ENCODE results near the gene WIZ. TPM values are rescaled to one million over a fixed set of nuclear protein-coding genes. Genes with fewer than 3 reads are reported as not detected.

The WIZ gene
- total RNA-seq, 2 donors from 2014 or later: 16.1 to 111 TPM

- Histone ChIP-seq H3K9me3 (no peaks in the 10 kb centered on the region), H3K36me3 (replicated peaks in 1 of 2; ENCODE audit: insufficient read depth in 1 of 2, low read depth in 2 of 2) (no peaks in the 10 kb centered on the region), H3K4me3 (peak overlapping the region; percentile 50 to 65), H3K4me1 (peaks cover 21% of the 10 kb centered on the region), H3K27ac (peak overlapping the region; percentile 18 to 69 (median 59)), H3K27me3 (no peaks in the 10 kb centered on the region)
- WGBS, 2 donors: 7% methylated on average over 11 to 13 of the region's 43 CpGs
- TF ChIP-seq POLR2A (IDR thresholded peaks at IDR 0.05) (no peak), CTCF (IDR thresholded peaks at IDR 0.05) (no peak)
- ATAC-seq (no peak), DNase-seq (peak in 2 of 4 donors; percentile 31 to 39)
- intact Hi-C loops (cut with DNase I): no loop called here
Measured at GRCh38 chr19:15448778-15449619, 757 bp downstream of the WIZ start.

- Histone ChIP-seq H3K4me1 (peaks cover 16% of the 10 kb centered on the region), H3K27me3 (no peaks in the 10 kb centered on the region), H3K36me3 (replicated peaks in 1 of 2; ENCODE audit: insufficient read depth in 1 of 2, low read depth in 2 of 2) (no peaks in the 10 kb centered on the region), H3K9me3 (no peaks in the 10 kb centered on the region), H3K4me3 (no peak overlapping the region), H3K27ac (peak overlapping the region in 1 of 4 donors; percentile 69)
- ATAC-seq: no peak
- intact Hi-C loops (cut with DNase I): no loop called here
- peak in 1 of 4 donors; percentile 35 for DNase-seq
- whole genome bisulfite sequencing, 2 donors: 57 to 62% methylated on average over 13 to 16 of the region's 17 CpGs
- TF ChIP-seq POLR2A (IDR thresholded peaks at IDR 0.05): no peak
Measured at GRCh38 chr19:15448044-15448777, 1.5 kb downstream of the WIZ start.

DNA sequence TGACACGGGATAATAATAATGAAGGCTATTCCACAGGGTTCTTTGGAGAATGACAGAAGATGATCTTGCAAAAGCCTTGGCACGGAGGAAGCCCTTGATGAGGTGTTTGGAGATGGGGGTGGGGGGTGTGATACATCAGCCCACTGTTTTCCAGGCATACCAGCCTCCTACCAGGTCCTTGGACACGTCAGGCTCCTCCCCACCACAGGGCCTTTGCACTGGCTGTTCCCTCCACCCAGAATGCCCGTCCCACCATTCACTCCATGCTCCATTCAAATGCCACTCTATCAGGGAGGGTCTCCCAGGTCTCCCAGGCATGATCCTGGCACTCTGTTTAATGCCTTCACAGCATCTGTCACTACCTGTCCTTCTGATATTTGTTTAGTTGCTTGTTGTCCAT is 2.7 kb downstream of the WIZ start:
- H3K4me1 ChIP-seq: peaks cover 8% of the 10 kb centered on the region
- H3K27ac ChIP-seq: no peak overlapping the region
- no peaks in the 10 kb centered on the region for H3K36me3 ChIP-seq (replicated peaks in 1 of 2; ENCODE audit: insufficient read depth in 1 of 2, low read depth in 2 of 2)
- no peaks in the 10 kb centered on the region for H3K9me3 ChIP-seq
- no peaks in the 10 kb centered on the region for H3K27me3 ChIP-seq
- TF ChIP-seq CTCF (IDR thresholded peaks at IDR 0.05): no peak
- TF ChIP-seq POLR2A (IDR thresholded peaks at IDR 0.05): no peak
- DNase-seq (no peak), ATAC-seq (no peak)
- H3K4me3 ChIP-seq: no peak overlapping the region
- 70 to 84% methylated on average over 4 of the region's 4 CpGs for whole genome bisulfite sequencing, 2 donors
- intact Hi-C loops (cut with DNase I): no loop called here

DNA sequence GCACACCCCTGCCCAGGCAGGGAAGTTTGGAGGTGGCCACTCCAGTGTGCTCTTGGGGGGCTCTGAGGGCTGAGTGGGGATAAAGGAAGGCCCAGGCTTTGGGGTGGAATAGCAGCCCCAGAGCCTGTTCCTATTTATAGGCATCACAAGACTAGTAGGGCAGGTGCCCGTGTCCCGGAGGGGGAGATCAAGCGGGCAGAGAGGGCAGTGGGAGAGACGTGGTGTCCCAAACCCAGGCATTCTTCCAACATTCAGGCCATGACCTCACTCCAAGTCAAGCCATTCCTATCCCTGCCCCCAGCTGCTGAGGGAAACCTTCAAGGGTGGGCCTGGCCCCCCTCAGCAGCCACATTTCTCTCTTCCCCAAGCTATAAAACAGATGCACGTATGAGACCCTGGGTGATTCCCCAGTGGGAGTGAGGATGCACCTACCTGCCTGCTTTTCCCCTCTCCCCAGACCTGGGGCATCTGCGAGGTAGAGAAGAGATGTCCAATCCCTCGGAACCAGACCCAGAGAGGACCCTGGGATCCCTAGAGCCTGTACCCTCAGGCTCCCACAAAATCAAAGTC is 3.9 kb downstream of the WIZ start:
- TF ChIP-seq POLR2A (IDR thresholded peaks at IDR 0.05) (no peak), CTCF (IDR thresholded peaks at IDR 0.05) (no peak)
- intact Hi-C loops (cut with DNase I): no loop called here
- DNase-seq: peak in 1 of 4 donors; percentile 9
- WGBS, 2 donors: 50 to 62% methylated on average over 5 to 7 of the region's 7 CpGs
- Histone ChIP-seq H3K27me3 (no peaks in the 10 kb centered on the region), H3K4me3 (no peak overlapping the region), H3K36me3 (replicated peaks in 1 of 2; ENCODE audit: insufficient read depth in 1 of 2, low read depth in 2 of 2) (no peaks in the 10 kb centered on the region), H3K4me1 (peaks cover 8% of the 10 kb centered on the region), H3K27ac (no peak overlapping the region), H3K9me3 (no peaks in the 10 kb centered on the region)
- no peak for ATAC-seq

DNA sequence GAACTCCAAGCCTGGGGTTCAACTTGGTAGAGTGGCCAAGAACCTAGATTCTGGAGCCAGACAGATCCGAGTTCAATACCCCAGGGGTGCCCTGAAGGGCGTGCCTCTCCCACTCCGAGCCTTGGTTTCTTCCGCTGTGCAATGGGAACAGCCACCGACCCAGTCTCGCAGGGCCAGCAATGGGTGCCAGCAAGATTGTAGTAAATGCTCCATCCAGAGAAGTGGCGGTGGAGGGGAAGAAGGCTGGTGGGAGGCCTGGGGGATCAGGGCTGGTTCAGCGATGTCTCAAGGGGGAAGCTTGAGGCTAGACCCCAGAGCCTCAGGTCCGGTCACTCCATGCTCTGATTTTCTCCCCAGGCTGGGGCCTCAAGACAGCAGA is 4.5 kb downstream of the WIZ start:
- Histone ChIP-seq H3K27me3 (no peaks in the 10 kb centered on the region), H3K4me3 (no peak overlapping the region), H3K9me3 (no peaks in the 10 kb centered on the region), H3K27ac (no peak overlapping the region), H3K36me3 (replicated peaks in 1 of 2; ENCODE audit: insufficient read depth in 1 of 2, low read depth in 2 of 2) (no peaks in the 10 kb centered on the region), H3K4me1 (peaks cover 8% of the 10 kb centered on the region)
- intact Hi-C loops (cut with DNase I): no loop called here
- ATAC-seq (no peak), DNase-seq (no peak)
- TF ChIP-seq POLR2A (IDR thresholded peaks at IDR 0.05) (no peak), CTCF (IDR thresholded peaks at IDR 0.05) (no peak)
- WGBS, 2 donors: 87 to 89% methylated on average over 9 of the region's 9 CpGs
